Articular chondrocyte of knee joint (primary cell): ENCODE results near the gene FAM181B. TPM values are rescaled to one million over a fixed set of nuclear protein-coding genes. Genes with fewer than 3 reads are reported as not detected.

Experiments
- small RNA-seq: library from RNA; depleted of rRNA; stranded (forward); fragments of <200 nt; gene quantifications from one replicate; pipeline ENCODE3, GENCODE V24; 2012
- total RNA-seq: library from RNA; depleted of rRNA; stranded (reverse); fragments of >200 nt; gene quantifications from 2 replicates; pipeline ENCODE4 v1.2.3, GENCODE V29; 2012

The FAM181B gene
- total RNA-seq = under 0.01 TPM in 1 of 2 replicates, not detected in the other

GRCh38 chr11:82733444-82734119, at the start of gene FAM181B:
Gene FAM181B (minus strand): TSS chr11:82733864. CDS start chr11:82733729, 135 bp downstream.

Small RNA genes lying within 50 kb of the gene (small RNA-seq; reads per million reads assigned to genes)
- gene RPS28P7 = 1.3 reads per million, percentile 57 among the genes with 10 or more reads in this experiment

Other genes with a start within 250 kb of the FAM181B start
- 64.9 and 74.9 TPM in 2 replicates for gene PRCP, start 166.6 kb upstream of the FAM181B start, total RNA-seq
- gene DDIAS, start 167.9 kb upstream of the FAM181B start, total RNA-seq = 2.6 and 3.1 TPM in 2 replicates